Smooth muscle cell (in vitro differentiated cells): ENCODE data around the gene HIPK1. TPM values are rescaled to one million over a fixed set of nuclear protein-coding genes. Genes with fewer than 3 reads are reported as not detected.

Experiments
- DNase-seq: peaks from one replicate; lab custom pipeline; 2025; ENCODE audit not compliant: unreplicated experiment; lab: John Stamatoyannopoulos, UW
- H2AFZ ChIP-seq: fragments of 200-600 bp; sonication (generic); 2 replicates; pipeline ENCODE4 v1.6.0; 2016; ENCODE audit warnings: antibody characterized with exemption, low read depth, mild to moderate bottlenecking
- H3F3A ChIP-seq: fragments of 200-600 bp; sonication (generic); 2 replicates; pipeline ENCODE4 v1.6.0; 2017; ENCODE audit warnings: antibody characterized with exemption, low read depth
- H3K27ac ChIP-seq: fragments of 200-600 bp; sonication (generic); 2 replicates; pipeline ENCODE4 v1.5.1; 2016; ENCODE audit warnings: low read depth, mild to moderate bottlenecking
- H3K27me3 ChIP-seq: fragments of 200-600 bp; sonication (generic); 2 replicates; pipeline ENCODE4 v1.6.1; 2016; ENCODE audit warnings: low read depth, mild to moderate bottlenecking
- H3K36me3 ChIP-seq: fragments of 200-600 bp; sonication (generic); 2 replicates; pipeline ENCODE4 v1.5.1; 2016; ENCODE audit warnings: low read depth
- H3K4me1 ChIP-seq: fragments of 200-600 bp; sonication (generic); 2 replicates; pipeline ENCODE4 v1.5.1; 2016; ENCODE audit warnings: low read depth
- H3K4me2 ChIP-seq: fragments of 200-600 bp; sonication (generic); 2 replicates; pipeline ENCODE4 v1.6.0; 2016; ENCODE audit warnings: mild to moderate bottlenecking
- H3K4me3 ChIP-seq: fragments of 200-600 bp; sonication (generic); 2 replicates; pipeline ENCODE4 v1.5.1; 2016; ENCODE audit warnings: mild to moderate bottlenecking
- H3K79me2 ChIP-seq: fragments of 200-600 bp; sonication (generic); 2 replicates; pipeline ENCODE4 v1.6.0; 2016; ENCODE audit warnings: low read depth, mild to moderate bottlenecking
- H3K9ac ChIP-seq: fragments of 200-600 bp; sonication (generic); 2 replicates; pipeline ENCODE4 v1.6.0; 2016; ENCODE audit warnings: low read depth
- H3K9me3 ChIP-seq: fragments of 200-600 bp; sonication (generic); replicated peaks from 2 replicates; pipeline ENCODE4 v1.5.1; 2016; ENCODE audit warnings: low read depth
- H4K20me1 ChIP-seq: fragments of 200-600 bp; sonication (generic); 2 replicates; pipeline ENCODE4 v1.6.0; 2016; ENCODE audit warnings: low read depth
- CTCF ChIP-seq: fragments of 200-600 bp; sonication (generic); IDR thresholded peaks from 2 replicates; pipeline ENCODE4 v1.5.1; 2017; ENCODE audit warnings: borderline replicate concordance, mild to moderate bottlenecking, antibody characterized with exemption; ENCODE audit not compliant: insufficient read depth, poor library complexity, severe bottlenecking
- WGBS: methylation state at CpG from one replicate; pipeline ENCODE4 v1.1.7; 2016; ENCODE audit warnings: low lambda C conversion rate; 5-methylcytosine and 5-hydroxymethylcytosine counted together
- polyA plus RNA-seq: library from polyadenylated mRNA; unstranded; fragments of >200 nt; fragmentation: Nextera tagmentation; extraction: Ambion mirVana; gene quantifications from 2 replicates; pipeline ENCODE4 v1.2.1, GENCODE V29; 2016
- total RNA-seq: library from RNA; depleted of rRNA; stranded (reverse); fragments of >200 nt; gene quantifications from 2 replicates; pipeline ENCODE4 v1.2.3, GENCODE V29; 2014

Gene HIPK1
- total and polyA plus RNA-seq, 2 experiments from 2014 or later = 12.0 to 34.2 TPM

DNA sequence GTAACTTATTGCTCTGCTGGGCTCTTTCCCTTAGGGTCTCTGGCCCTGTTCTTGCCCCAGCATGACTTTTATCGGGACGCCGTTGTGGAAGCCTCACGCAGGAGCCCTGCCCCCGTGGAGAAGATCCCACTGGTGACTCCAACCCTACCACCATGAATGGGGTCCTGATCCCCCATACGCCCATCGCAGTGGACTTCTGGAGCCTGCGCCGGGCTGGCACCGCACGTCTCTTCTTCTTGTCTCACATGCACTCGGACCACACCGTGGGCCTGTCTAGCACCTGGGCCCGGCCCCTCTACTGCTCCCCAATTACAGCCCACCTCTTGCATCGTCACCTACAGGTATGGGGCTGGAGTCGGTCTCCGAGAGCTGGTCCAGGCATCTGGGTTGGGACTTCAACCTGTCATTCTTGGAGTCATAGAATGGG, 23.7 kb upstream of the HIPK1 start:
- H3K36me3 ChIP-seq = no peaks in the 10 kb centered on the region
- peaks cover 10% of the 10 kb centered on the region for H3K79me2 ChIP-seq
- no peaks in the 10 kb centered on the region for H3K27me3 ChIP-seq
- peaks cover 7% of the 10 kb centered on the region for H3K4me1 ChIP-seq
- no peak for DNase-seq
- peaks cover 4% of the 10 kb centered on the region for H3F3A ChIP-seq
- no peaks in the 10 kb centered on the region for H3K9me3 ChIP-seq
- H4K20me1 ChIP-seq = no peaks in the 10 kb centered on the region
- no peak for TF ChIP-seq CTCF
- peak overlapping the region; percentile 79 for H2AFZ ChIP-seq
- H3K27ac ChIP-seq = peak overlapping the region; percentile 81
- H3K4me2 ChIP-seq = peak overlapping the region; percentile 98
- H3K4me3 ChIP-seq = peak overlapping the region; percentile 75
- H3K9ac ChIP-seq = peak overlapping the region; percentile 75
- 2% methylated on average over 17 of the region's 17 CpGs for WGBS

DNA sequence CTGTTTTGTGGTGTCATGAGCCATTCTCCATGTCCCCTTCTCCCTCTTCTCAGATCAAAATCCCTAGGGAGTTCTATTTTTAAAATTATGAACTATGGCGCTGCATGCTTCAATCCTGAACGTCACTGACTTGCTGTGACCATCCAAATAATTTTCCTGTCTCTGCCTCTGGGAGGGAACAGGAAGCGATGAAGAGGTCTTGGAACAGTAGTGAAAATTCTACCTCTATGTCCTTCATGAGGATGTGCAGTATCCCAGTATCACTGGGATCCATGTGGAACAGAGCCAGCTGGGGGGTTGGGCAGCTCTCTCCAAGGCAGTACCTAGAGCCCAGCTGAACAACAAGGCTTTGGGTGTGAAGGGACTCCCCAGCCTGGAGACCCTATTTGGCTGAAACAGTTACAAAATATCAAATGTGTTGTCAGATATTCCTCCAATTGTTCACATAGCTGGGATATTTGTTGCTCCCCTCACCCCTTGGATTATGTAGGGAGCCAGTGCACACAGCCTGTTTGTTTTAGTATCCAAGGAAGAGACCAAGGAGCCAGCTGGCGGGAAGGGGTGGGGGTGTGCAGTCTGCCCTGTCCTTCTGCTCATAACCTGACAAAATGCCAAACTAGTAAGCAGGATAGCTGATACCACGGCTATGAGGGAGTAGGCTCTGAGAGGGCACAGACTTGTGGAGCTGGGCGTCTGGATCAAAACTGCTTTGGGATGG, 16.4 kb upstream of the HIPK1 start:
- DNase-seq = no peak
- no peaks in the 10 kb centered on the region for H3F3A ChIP-seq

GRCh38 chr1:113913312-113913668, 15.8 kb upstream of the HIPK1 start:
- Histone ChIP-seq H3K4me1 (no peaks in the 10 kb centered on the region), H2AFZ (no peak overlapping the region), H3K4me2 (no peak overlapping the region), H3K9ac (no peak overlapping the region), H3K27me3 (no peaks in the 10 kb centered on the region), H3K27ac (no peak overlapping the region), H3K4me3 (no peak overlapping the region), H3K79me2 (no peaks in the 10 kb centered on the region), H3K36me3 (no peaks in the 10 kb centered on the region), H3K9me3 (no peaks in the 10 kb centered on the region), H3F3A (no peaks in the 10 kb centered on the region), H4K20me1 (no peaks in the 10 kb centered on the region)
- no peak for TF ChIP-seq CTCF
- 94% methylated on average over 3 of the region's 3 CpGs for WGBS
- DNase-seq = no peak

More for the DNA sequence above, 16.4 kb upstream of the HIPK1 start:
- Histone ChIP-seq H3K36me3 (no peaks in the 10 kb centered on the region), H3K9ac (no peak overlapping the region), H3K79me2 (no peaks in the 10 kb centered on the region), H4K20me1 (no peaks in the 10 kb centered on the region), H3K27ac (no peak overlapping the region), H3K4me2 (no peak overlapping the region), H2AFZ (no peak overlapping the region), H3K4me1 (no peaks in the 10 kb centered on the region), H3K9me3 (no peaks in the 10 kb centered on the region), H3K27me3 (no peaks in the 10 kb centered on the region), H3K4me3 (no peak overlapping the region)
- WGBS = 82% methylated on average over 6 of the region's 6 CpGs
- no peak for TF ChIP-seq CTCF
